Measurements from ENCODE around the gene VWCE.
"Not testable (repeated sequence)": the region's sequence is repeated elsewhere in the genome, so short reads cannot be mapped to it uniquely, and the experiment has no call there.

Gene VWCE

DNA sequence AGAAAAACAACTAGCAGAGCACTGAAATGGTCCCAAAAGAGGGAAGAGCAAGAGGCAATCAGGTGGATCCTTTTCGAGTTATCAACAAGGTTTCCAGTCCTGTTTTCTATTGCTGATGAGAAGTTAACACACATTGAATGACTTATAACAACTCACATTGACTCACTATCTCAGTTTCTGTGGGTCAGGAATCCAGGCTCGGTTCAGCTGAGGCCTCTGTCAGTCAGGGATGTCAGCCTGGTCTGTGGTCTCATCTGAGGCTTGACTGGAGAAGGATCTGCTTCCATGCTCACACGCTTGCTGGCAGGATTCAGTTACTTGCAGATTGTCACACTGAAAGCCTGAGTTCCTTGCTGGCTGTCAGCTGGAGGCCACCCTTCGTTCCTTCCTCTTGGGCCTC, 76.8 kb downstream of the VWCE start:
- not testable (repeated sequence) for FAIRE-seq

DNA sequence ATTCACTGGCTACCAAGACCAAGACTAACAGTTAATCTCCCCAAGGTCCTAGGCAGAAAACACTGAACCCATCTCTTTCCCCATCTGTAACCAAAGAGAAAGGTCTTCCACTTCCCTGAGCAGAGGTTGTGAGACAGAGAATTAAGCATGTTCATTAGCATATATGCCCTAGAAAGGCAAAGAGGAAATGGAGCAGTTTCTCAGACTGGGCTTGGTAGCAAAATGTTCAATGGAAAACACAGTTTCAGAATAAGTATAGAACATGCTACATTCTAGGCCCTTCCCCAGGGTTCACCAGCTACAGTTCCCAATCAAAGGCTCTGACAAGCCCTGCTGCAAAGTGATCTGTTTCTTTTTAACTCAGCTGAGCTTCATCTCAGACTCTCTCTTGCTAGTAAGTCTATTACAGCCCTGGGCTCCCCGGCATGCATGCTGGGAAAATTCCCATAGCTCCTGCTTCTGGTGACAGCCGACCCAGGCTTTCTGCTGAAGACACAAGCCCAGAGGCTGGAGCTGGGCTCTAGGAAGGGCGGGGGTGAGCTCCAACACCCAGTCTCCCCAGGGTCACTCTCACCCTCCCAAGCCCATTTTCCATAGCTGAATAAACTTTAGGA, 81.3 kb downstream of the VWCE start:
- not testable (repeated sequence) for FAIRE-seq; DNase-seq (ENCODE audit: insufficient read length, low spot score)

More for the DNA sequence above, 76.8 kb downstream of the VWCE start:
- DNase-seq (ENCODE audit: insufficient read length, low spot score): not testable (repeated sequence)

DNA sequence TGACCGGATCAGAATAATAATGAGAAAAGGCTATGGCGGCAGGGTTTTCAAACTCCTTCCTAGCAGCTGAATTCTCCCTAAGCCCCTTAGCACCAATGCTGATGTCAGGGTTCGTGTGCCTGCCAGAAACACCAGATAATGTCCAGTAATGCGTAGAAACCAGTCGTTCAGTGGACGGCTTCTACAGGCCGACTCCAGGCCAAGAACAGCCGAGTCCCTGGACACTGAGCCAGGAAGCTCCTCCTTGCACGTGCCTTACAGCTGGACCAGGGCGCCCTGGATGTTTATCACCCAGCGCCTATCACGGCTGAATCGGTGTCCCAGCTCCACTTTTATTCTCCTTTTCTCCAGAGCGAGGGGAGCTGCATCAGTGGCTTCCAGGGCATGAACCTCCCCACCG, 82.9 kb downstream of the VWCE start:
- not testable (repeated sequence) for DNase-seq (ENCODE audit: insufficient read length, low spot score); FAIRE-seq

DNA sequence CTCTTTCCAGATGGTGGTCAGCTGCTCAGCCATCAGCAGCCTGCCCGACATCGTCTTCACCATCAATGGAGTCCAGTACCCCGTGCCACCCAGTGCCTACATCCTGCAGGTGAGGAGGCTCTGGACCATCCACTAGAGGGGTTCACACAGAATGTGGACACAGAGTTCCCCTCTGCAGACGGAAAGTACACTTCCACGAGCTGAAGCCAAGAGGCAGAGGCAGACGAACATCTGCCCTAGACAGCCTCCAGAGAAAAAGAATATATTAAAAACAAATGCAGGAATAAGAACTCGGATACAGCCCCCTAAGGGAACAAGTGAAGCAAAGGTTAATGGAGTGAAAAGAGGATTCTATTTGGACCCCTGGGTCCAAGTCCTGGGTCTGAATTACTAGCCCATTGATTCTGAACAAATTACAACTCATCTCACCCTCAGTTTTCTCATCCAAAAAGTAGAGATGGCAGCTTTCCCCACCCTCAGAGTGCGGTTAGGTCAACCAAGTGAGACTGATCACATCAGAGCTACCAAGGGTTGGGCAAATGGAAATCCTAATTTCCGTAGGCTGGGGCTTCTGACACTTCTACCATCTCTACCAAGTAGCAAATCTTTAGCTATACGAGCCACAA, 83.7 kb downstream of the VWCE start:
- DNase-seq (ENCODE audit: insufficient read length, low spot score); FAIRE-seq: not testable (repeated sequence)

DNA sequence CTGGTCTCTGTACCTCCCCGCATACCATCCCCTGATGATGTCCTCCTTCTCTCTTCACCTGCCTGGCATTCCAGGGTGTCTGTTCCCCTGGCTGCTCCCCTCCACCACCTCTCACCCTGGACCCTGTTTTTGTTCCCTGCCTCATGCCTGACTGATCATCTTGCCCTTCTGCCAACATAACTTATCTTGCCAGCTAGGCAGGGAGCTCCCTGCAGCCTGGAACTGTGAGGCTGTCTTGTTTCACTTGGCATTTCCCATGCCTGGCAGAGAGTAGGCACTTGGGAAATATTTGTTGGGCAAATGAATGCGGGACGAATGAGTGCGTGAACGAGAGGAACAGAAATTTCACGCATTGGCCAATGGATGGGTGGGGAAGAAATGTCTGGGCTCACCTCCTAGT, 84.5 kb downstream of the VWCE start:
- not testable (repeated sequence) for FAIRE-seq; DNase-seq (ENCODE audit: insufficient read length, low spot score)
